Umbilical cord (tissue), 2 donors: ENCODE measurements around the gene KDM2B. TPM values are rescaled to one million over a fixed set of nuclear protein-coding genes. Genes with fewer than 3 reads are reported as not detected.
A peak's percentile ranks its signal among the peaks of the same experiment; 100 is the strongest.
"Not testable (repeated sequence)": the region's sequence is repeated elsewhere in the genome, so short reads cannot be mapped to it uniquely, and the experiment has no call there.

Experiments
- DNase-seq: peaks from one replicate; pipeline ENCODE4 v3.0.0-alpha.2; 2015; ENCODE audit warnings: low spot score
- total RNA-seq: library from RNA; depleted of rRNA; stranded (reverse); fragments of >200 nt; gene quantifications from one replicate; pipeline ENCODE4 v1.2.3, GENCODE V29; 2014; ENCODE audit warnings: low replicate concordance; ENCODE audit not compliant: insufficient read depth

KDM2B gene
- total RNA-seq, 1 donor from 2014 or later: 8.4 TPM

DNA sequence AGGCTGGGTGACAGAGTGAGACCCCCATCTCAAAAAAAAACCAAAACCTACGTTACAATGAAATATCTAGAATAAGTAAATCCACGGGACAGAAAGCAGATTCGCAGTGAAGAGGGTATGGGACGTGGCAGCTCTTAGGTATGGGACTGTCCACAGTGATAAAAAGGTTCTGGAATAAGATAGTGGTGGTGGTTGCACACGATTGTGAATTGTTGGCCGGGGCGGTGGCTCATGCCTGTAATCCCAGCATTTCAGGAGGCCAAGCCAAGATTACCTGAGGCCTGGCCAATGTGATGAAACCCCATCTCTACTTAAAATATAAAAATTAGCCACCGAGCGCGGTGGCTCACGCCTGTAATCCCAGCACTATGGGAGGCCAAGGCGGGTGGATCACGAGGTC, 76.3 kb downstream of the KDM2B start:
- DNase-seq: no peak

DNA sequence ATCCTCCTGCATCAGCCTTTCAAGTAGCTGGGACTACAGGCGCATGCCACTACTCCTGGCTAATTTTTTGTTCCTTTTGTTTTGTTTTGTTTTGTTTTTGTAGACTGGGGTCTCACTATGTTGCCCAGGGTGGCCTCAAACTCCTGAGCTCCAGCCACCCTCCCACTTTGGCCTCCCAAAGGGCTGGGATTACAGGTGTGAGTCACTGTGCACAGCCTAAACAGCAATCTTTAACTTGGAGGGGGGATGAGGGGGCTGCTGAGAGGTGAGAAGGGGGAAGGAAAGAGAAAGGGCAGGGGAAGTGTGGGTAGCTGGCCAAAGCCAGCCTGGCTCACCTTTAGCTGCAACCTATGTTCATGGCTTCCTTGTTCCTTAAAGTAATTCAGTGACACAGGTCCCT, 77.4 kb downstream of the KDM2B start:
- no peak for DNase-seq

DNA sequence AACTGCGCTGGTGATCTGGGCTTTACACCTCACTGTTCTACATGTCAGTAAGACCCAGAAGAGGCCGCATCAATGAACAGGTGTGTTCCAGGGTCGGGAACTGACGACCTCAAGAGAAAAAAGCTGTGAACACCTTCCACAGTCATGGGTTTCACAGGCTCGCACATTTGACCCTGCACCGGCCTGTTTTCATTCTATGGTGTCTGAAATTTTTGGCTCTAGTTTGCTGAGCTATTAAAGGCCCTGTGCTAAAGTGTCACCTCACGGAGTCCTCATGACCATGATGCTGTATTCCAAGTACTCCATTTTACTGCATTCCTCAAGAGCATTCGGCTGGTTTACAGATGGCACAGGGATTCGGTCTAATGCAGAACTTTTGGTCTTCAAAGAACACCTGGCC, 78.9 kb downstream of the KDM2B start:
- DNase-seq: no peak

DNA sequence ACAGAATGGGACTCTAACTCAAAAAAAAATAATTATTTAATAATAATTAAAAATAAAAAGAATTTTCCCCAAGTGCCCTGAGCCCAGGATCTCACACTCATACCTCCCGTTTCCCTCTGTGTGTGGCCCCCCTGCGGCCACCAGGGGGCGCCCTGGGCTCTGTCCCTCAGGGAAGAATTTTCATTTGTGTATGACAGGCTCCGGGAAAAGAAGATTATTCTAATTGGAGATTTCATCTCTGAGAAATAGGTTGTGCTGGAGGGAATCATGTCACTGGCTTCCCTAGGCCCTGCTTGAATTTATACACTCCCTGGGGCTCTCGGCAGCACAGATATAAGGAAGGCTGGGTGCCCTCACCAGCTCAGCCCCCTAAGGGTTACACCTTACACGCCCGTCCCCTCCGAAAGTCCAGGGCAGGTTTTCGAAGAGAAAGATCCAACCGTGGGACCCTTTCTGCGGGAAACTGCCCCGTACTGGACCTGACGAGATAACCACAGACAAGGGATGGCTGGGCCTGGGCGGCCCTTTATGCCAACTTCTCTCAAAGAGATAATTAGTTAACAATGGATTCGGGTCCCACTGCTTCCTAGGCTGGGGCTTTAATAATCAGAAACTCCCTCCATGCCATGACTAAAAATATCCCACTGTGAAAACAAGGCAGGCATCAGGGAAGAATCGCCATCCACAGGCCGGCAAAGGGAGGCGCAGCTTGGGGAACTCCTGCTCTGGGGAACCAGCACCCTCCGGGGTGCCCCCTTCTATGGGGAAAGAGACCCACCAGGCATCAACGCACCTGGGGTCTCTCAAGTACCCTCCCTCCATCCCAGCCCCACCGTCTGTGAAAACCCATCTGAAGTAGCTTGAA, 80.7 kb downstream of the KDM2B start:
- peak; percentile 82 for DNase-seq

DNA sequence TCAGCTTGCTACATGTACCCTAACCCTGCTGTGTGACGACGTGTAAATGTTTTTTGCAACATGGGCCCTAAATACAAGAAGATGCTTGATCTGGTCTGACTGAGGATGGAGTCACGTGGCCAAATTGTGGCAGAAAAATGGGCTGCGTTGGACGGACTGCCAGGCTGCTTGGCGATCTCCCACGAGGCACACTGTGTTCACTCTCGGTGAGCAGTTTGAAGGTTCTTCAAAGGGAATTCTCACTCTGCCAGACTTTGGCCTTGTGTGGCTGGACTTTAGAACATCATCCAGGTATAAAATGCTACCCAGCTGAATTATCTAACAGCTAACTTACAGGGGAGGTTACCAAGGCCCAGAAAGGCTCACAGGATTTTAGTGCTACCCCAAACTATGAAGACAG, 85.1 kb downstream of the KDM2B start:
- no peak for DNase-seq

DNA sequence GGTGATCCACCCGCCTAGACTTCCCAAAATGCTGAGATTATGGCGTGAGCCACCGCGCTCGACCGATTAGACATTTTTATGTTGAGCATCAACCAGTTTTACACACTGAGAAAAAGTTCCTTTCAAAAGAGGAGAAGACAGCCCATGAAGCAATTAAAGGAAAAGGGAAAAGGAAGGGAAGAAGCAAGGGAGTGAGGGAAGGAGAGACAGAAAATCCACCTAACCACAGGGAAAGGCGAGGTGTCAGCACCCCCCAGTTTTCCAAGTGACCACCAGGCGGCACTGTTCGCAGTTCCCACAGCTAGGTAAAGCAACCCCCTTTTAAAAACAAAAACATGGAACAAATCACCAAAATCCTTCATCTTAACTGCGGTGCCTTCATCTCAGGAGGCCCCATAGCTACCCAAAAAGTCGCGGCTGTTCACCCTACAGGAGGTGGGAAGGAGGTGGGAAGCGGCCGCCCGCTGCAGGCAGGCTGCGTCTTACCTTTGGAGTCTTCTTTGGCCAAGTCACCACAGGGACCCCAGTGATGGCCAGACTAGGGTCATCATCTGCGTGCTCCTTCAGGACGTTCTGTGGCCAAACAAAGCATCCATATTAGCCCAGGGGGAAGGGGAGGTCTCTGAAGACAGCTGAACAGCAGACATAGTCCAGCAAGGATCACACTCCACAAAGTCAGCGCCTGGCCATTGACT, 86.6 kb downstream of the KDM2B start:
- peak; percentile 14 for DNase-seq

DNA sequence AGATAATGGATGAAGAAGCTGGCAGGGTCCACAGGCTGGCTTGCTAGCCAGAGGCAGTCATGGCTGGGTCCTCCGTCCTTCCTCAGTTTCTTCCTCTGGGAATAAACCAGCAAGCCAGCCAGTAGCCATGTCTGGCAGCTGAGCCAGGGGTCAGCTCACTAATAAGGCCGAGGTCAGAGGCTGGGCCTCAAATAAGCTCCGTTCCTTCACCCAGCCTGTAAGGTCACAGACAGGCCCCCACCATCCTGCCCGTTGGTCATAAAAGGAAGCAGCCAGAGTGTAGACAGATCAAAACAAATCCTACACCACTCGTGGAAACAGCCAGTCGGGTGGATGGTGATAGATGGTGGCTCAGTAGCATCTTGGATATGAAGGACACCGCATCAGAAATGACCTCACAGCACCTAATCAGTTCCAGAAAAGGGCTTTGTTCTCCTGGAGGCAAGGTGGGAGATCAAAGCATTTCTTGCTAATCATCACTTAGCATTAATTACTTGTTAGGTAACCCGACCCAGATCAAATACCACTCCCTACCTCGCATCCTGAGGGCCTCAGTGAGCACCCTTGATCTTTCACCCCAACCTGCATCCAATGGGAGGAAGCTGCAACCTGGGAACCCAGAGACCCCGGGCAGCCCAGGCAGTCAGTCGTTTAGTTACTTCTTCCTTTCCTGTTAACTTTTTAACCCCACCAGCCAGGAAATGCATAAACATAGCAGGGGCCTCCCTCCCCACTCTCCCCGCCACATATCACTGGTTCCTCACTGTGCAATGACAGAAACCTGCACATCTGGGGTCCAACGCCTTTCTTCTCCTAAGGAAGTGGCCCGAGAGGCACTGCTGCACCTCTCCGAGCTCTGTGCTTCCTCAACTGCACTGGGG, 90.2 kb downstream of the KDM2B start:
- DNase-seq: no peak

DNA sequence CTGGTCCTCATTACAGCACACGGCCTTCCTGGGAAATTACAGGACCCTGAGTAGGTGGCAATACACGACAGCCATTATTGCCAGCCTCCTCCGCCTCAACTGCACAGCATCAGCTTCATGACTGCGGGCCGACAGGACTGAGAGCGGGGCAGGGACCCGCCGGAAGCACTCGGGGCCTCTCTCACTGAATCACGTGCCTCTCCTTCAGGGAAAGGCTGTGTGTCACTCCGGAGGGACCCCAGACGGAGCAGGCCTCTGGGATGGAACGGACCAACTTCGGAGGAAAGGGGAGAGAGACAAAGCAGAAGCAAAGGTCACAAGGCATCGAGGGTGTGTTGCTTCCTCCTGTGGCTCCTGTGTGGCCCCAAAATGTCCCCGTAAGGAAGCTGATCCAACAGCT, 90.9 kb downstream of the KDM2B start:
- DNase-seq: no peak

DNA sequence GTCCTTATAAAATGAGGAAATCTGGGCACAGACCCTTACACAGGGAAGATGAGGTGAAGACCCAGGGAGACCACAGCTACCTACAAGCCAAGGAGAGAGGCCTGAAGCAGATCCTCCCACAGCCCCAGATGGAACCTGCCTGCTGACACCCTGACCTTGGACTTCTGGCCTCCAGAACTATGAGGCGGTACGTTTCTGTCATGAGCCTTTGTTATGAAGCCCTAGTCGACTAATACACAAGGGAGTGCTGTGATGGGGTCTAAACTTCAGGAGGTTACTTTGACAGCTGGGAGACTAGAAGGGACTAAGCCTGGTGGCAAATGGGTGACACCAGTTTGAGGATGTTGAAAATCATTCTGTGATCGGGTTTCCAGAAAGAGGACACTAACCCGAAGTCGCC, 95.9 kb downstream of the KDM2B start:
- no peak for DNase-seq

DNA sequence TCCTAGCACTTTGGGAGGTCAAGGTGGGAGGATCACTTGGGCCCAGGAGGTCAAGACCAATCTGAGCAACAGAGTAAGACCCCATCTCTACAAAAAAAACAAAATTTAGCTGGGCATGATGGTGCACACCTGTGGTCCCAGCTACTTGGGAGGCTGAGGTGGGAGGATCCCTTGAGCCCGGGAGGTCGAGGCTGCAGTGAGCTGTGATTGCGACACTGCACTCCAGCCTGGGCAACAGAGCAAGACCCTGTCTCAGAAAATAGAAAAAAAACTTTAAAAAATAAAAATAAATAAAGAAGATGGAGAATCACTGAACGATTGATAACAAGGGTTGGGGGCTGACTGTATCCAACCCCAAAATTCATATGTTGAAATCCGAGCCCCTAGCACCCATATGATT, 96.3 kb downstream of the KDM2B start:
- not testable (repeated sequence) for DNase-seq

DNA sequence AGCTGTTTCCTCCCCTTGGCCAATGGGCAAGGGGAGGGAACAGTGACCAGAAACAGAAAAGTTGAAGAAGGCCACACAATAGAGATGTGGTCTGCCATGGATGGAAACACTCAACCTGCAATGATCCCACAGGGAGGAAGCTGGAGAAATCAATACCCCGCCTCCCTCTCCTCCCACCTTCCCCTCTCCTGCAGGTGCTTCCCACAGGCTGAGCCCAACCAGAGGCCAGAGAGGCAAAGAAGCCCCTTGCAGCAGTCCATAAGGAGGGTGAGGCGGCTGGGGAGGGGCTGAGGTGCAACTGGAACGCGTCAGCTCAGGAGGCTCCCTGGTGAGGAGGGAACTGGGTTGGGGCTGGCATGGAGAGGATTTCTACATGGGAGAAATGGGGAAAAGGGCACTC, 96.9 kb downstream of the KDM2B start:
- no peak for DNase-seq

DNA sequence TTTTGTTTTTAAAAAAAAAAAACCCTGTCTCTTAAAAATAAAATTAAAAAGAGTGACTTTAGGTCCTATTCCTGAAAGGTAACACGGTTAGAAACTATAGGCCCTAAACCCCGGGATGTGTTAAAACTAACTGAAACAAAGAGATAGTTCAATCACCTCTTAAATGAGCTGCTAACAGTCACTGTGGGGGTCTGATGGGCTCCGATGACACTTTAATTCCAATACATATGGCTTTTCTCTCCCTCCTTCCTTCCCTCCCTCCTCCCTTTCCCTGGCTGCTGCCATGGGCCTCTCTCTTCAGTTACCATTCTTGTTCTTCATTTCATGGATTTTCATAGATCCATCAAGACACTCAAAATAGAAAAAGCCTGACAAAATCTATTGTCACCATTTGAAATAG, 104.3 kb downstream of the KDM2B start:
- DNase-seq: no peak

DNA sequence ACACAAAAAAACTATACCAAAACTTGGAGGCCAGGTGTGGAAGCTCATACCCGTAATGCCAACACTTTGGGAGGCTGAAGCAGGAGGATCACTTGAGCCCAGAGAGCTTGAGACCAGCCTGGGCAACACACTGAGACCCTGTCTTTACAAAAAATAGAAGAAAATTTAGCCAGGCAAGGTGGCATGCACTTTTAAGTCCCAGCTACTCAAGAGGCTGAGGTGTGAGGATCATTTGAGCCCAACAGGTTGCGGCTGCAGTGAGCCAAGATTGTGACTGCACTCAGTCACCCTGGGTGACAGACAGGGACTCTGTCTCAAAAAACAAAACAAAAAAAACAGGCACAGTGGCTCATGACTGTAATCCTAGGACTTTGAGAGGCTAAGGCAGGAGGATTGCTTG, 105.5 kb downstream of the KDM2B start:
- no peak for DNase-seq

DNA sequence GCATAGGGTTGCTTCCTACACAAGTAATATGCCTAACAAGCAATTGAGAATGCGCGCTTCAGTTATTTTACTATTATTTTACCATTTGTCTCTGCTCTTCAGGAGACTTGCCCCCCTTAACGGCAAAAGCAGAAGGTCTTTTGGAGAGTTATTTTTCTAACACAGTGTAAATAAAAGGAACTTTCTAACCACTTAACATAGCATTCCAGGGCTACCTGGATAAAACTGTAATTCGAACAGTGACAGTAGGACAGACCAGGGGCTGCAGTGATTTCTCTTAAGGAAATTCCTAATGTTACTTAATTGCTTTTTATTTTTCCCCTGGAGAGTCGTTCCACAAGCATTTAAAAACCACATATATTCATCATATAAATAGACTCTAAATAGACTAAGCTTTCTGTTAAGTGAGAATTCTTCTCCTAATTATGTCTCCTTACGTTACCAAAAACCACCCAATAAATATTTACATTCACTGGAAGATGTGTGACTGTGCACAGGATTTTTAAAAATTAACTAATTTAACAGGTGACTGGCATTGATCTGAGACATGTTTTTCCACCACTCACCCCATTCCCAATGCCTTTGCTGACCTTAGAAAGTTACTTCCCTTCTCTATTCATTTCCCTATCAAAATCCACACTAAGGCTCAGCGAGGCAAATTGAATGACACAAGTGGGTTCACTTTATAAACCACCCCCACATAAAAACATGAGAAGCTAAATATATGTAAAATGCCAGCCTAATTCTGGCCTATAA, 108.5 kb downstream of the KDM2B start:
- DNase-seq: no peak

DNA sequence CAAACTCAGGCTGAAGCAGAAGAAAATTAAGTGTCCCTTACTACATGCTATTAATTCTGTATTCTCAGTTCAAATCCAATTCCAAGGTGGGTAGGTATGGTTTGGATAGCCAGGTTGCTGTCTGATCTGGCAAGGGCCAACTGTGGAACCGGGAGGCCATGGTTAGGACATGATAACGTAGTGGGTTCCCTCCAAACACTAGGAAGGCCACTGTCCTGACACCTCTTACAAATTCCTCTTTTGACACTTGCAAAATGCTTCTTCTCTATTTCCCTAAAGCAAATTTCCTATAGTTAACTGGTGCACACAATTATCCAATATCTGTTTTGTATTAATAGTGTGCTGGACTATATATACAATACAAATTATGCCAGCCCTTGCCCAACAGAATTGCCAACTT, 110.1 kb downstream of the KDM2B start:
- DNase-seq: no peak

DNA sequence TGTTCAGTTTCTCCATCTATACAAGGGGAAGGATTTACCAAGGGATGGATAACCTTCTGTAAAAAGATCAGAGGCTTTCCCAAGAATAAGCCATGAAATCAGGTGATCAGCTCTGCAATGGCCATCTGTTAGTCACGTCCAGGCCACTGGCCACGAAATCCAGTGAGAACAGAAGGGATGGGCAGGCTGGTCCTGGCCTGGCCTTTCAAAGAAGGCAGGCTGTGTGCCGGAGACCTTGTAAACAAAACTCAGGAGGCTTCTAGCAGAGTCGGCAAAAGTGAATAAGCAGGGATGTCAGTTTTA, 112.4 kb downstream of the KDM2B start:
- DNase-seq: no peak

DNA sequence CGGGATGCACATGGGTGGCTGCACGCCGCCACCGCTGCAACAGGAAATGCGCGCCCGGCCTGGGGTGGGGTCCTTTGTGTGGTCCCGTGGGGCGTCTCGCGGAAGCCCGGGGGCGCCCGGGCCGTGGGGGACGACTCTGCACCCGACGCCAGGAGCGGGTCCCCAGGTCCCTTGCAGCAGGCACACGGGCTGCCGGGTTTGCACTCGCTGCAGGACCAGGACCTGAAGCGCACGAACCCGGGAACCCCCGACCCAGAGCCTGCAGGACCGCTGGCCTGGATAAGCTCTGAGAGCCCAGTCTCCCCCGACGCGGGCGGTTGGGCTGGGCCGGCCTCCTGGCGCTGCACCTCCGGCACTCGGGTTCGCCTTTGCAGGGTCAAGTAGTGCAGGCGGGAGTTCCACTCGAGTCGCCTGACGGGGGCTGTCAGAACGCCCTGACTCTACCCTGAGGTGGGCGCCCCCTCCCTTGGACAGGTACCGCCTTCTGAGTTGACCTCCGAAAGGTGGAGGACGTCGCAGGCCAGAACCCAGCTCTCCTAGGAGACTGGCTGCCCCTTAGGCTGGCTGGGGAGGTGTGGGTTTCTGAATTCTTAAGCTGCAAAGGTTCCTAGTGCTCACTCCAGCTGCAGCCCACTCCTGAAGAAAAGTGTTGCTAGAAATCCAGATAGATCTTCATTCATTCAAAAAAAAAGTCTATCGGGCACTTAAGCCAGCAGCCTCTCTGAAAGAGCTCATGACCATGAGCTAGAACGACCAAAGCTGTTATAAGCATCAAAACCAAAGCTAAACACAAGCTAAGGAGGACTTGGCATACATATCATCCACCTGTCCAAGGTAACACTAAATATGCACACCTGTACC, 113.0 kb downstream of the KDM2B start:
- DNase-seq: peak; percentile 41

DNA sequence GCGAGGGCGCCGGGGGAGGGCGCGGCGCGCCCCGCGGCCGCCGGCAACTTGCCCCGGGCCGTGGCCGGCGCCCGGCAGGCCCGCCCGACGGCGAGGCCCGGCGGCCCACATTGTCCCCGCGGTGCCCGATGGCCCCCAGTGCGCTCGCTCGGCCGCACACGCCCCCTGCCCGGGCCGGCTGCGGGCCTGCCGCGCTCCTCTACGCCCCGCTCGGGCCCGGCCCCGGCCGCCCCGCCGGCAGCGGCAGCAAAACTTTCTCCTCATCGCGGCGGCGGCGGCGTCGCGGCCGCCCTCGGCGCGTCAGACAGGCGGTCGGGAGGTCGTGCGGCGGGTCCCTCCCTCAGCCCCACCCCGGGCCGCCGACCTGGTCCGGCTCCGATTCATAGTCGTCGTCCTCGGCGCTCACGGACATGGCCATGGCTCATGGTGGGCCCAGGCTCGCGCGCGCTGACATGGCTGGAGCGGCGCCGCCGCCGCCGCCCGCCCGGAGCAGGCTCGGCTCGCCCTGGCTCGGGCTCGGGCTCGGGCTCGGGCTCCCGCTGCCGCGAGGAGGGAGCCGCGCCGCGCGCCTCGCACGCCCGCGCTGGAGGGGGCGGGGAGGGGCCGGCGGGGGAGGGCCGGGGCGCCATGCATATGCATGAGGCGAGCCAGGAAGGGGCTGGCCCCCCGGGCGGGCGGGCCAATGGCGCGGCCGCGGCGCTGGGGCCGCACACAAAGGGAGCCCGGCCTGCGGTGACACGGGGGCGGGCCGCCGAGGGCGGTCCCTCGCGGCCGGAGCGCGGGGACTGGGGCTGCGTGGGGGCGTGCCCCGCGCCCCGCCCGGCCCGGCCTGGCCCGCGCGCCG, 113.8 kb downstream of the KDM2B start:
- peak; percentile 92 for DNase-seq

DNA sequence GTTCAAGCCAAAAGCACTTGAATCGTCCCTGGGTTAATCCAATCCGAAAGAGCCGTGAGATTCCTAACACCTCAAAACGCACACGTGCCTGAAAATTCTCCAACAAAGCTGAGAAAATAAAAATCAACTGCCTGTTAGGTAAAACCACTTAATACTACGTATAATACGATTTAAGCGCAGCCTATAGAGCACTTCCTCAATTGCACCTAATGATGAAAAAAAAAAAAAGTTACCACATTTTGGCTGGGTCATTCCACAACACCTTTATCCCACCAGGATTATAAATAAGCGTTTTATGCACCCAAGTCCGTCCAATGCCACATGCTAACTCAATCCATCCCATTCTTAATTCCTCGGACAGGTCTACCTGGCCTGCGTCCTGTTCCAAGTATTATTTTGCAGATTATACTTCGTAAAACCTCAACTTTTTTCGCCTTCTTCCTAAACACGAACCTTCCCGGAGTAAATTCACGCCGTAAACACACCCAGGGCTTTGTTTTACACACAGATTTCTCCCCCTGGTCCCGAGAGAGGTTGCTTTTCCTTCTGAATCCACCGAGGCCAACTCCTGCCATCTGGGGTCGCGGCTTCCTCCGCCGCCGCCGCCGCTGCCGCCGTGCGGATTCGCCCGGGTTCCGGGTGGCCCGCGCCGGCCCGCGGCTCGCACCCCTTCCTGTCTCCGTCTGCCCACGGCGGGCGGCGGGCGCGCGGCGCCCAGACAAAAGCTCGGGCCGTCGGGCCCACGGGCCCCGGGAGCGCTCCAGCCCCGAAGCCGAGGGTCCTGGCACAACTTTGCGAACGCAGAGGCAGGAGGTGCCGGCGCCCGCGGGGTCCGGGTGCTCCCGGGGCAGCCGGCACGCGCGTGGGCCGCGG, 114.7 kb downstream of the KDM2B start:
- DNase-seq: no peak
